Measurements from ENCODE around the gene DUS1L. TPM values are rescaled to one million over a fixed set of nuclear protein-coding genes. Genes with fewer than 3 reads are reported as not detected.

Gene DUS1L
- total RNA-seq, 4 donors from 2014 or later: 98.6 to 306 (median 132) TPM

DNA sequence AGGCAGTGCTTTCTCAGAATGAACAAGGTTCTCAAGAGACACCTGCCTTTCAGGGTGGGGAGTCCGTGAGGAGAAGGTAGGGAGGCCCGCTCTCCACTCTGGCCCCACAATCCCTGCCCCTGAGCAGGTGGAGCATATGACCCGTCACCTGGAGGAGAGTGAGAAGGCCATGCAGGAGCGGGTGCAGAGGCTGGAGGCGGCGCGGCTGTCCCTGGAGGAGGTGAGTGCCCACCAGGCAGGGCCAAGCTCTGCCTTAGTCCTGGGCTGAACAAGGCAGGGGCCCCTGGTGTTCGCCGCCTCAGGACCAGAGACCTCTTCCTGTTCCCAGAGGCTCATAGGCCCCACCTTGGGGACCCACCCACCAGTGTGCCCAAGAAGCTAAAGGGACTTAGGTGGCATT is 36.6 kb downstream of the DUS1L start:
- intact Hi-C loops (cut with DNase I; ENCODE audit: low total_unique reads): no loop called here

DNA sequence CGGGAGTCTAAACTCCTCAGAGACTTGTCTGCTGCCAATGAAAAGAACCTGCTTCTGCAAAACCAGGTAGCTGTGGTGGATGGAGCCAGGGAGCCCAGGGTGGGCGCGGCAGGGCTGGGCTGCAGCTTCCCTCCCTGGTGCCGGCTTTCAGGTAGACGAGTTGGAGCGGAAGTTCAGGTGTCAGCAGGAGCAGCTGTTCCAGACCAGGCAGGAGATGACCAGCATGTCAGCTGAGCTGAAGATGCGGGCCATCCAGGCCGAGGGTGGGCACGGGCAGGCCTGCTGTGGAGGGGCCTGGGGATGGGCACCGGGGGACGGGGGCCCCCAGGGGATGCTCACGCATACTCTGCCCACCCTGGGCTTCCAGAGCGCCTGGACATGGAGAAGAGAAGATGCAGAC is 37.4 kb downstream of the DUS1L start:
- H3K4me1 ChIP-seq: peaks cover 10 to 36% (median 26%) of the 10 kb centered on the region in 4 donors
- in situ Hi-C loops (cut with MboI; ENCODE audit: low pct_ligation_motif_present in 1 of 4, low pct_unique_long_range_greater_than_20kb in 1 of 4, low sequenced_read_pairs in 3 of 4) (loop anchor here in 3 of 4 donors (5.0 to 25.0 kb wide), 2 partner anchors 129 to 134 kb away; no protein-coding TSS in a partner anchor), intact Hi-C loops (cut with DNase I; ENCODE audit: low total_unique reads) (no loop called here)
- no peaks in the 10 kb centered on the region for H3K9me3 ChIP-seq
- no peak overlapping the region for H3K4me3 ChIP-seq
- 97% methylated on average over 13 of the region's 13 CpGs; no CpG with 5 or more reads in 1 of the 2 donors for WGBS, 2 donors (ENCODE audit: low coverage in 1 of 2)
- no peak for DNase-seq
- no peaks in the 10 kb centered on the region for H3K36me3 ChIP-seq
- TF ChIP-seq EP300 (IDR thresholded peaks at IDR 0.05; ENCODE audit: low read depth): no peak
- TF ChIP-seq, protein P1, sequence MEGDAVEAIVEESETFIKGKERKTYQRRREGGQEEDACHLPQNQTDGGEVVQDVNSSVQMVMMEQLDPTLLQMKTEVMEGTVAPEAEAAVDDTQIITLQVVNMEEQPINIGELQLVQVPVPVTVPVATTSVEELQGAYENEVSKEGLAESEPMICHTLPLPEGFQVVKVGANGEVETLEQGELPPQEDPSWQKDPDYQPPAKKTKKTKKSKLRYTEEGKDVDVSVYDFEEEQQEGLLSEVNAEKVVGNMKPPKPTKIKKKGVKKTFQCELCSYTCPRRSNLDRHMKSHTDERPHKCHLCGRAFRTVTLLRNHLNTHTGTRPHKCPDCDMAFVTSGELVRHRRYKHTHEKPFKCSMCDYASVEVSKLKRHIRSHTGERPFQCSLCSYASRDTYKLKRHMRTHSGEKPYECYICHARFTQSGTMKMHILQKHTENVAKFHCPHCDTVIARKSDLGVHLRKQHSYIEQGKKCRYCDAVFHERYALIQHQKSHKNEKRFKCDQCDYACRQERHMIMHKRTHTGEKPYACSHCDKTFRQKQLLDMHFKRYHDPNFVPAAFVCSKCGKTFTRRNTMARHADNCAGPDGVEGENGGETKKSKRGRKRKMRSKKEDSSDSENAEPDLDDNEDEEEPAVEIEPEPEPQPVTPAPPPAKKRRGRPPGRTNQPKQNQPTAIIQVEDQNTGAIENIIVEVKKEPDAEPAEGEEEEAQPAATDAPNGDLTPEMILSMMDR (IDR thresholded peaks at IDR 0.05): no peak
- no peak for TF ChIP-seq POLR2A (IDR thresholded peaks at IDR 0.05)
- TF ChIP-seq POLR2AphosphoS5 (IDR thresholded peaks at IDR 0.05): no peak
- H3K27ac ChIP-seq: no peak overlapping the region
- H3K27me3 ChIP-seq: peaks cover 9% of the 10 kb centered on the region

More for the DNA sequence above, 36.6 kb downstream of the DUS1L start:
- Histone ChIP-seq H3K9me3 (no peaks in the 10 kb centered on the region), H3K36me3 (no peaks in the 10 kb centered on the region), H3K27ac (no peak overlapping the region), H3K4me1 (peaks cover 6 to 30% (median 22%) of the 10 kb centered on the region in 4 donors), H3K27me3 (peaks cover 9% of the 10 kb centered on the region), H3K4me3 (no peak overlapping the region)
- DNase-seq: no peak
- in situ Hi-C loops (cut with MboI; ENCODE audit: low pct_ligation_motif_present in 1 of 4, low pct_unique_long_range_greater_than_20kb in 1 of 4, low sequenced_read_pairs in 3 of 4): loop anchor here in 3 of 4 donors (5.0 to 25.0 kb wide), 2 partner anchors 128 to 133 kb away; no protein-coding TSS in a partner anchor
- TF ChIP-seq POLR2AphosphoS5 (IDR thresholded peaks at IDR 0.05) (no peak), EP300 (IDR thresholded peaks at IDR 0.05; ENCODE audit: low read depth) (no peak), POLR2A (IDR thresholded peaks at IDR 0.05) (no peak)
- TF ChIP-seq, protein P1 (IDR thresholded peaks at IDR 0.05): no peak
- 98% methylated on average over 9 of the region's 9 CpGs; no CpG with 5 or more reads in 1 of the 2 donors for whole genome bisulfite sequencing, 2 donors (ENCODE audit: low coverage in 1 of 2)

DNA sequence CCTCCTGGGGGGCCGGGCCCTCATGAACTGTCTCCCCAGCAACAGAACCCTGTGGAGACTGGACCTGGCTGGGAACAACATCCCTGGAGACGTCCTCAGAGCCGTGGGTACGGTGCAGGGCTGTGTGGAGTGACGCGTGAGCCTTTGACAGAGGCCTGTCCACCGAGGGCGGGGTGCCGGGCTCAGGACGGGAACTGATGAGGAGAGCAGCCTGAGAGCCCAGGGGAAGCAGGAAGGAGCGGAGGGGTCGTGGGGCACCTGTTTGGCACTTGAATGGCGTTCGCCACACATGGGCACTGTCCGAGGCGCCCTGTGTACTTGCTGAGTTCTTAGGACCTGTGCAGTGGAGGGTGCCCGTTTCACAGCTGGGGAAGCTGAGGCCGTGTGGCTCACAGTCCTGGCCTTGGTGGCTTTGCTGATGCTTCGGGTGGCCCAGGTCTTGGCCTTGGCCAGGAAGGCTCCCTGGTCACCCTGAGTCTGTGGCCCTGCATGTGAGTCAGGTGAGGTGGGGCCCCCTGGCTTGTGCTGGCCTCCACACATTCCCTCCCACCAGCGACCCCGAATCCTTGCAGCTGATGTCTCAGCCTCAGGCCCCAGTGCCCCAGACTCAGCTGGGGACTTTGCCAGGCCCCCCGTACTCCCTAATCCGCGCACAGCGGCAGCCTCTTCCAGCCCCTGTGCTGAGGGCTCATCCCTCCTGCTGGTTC is 40.0 kb downstream of the DUS1L start:
- in situ Hi-C loops (cut with MboI; ENCODE audit: low pct_ligation_motif_present in 1 of 4, low pct_unique_long_range_greater_than_20kb in 1 of 4, low sequenced_read_pairs in 3 of 4): loop anchor here in 3 of 4 donors (5.0 to 25.0 kb wide), 2 partner anchors 132 to 137 kb away; no protein-coding TSS in a partner anchor
- H3K36me3 ChIP-seq: no peaks in the 10 kb centered on the region

DNA sequence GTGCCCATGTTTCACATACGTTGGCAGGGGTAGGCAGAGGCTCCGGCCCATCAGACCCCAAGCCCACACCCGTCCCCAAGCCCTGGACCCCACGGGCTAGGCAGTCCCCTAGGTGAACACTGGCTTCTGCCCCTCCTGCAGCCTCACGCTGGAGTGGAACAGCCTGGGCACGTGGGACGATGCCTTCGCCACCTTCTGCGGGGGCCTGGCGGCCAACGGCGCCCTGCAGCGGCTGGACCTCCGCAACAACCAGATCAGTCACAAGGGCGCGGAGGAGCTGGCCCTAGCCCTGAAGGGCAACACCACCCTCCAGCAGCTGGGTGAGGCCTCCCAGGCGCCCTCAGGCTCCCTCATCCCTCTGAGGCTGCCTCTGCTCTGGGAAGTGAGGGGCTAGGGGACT is 40.7 kb downstream of the DUS1L start:
- WGBS, 2 donors (ENCODE audit: low coverage in 1 of 2): 91% methylated on average over 15 of the region's 17 CpGs; no CpG with 5 or more reads in 1 of the 2 donors
- TF ChIP-seq, protein P1 (IDR thresholded peaks at IDR 0.05): no peak
- no peak for TF ChIP-seq POLR2AphosphoS5 (IDR thresholded peaks at IDR 0.05)
- no peak for TF ChIP-seq EP300 (IDR thresholded peaks at IDR 0.05; ENCODE audit: low read depth)
- TF ChIP-seq POLR2A (IDR thresholded peaks at IDR 0.05): no peak
- no peak overlapping the region for H3K27ac ChIP-seq
- no peak overlapping the region for H3K4me3 ChIP-seq
- intact Hi-C loops (cut with DNase I; ENCODE audit: low total_unique reads): no loop called here
- no peaks in the 10 kb centered on the region for H3K27me3 ChIP-seq
- H3K4me1 ChIP-seq: peaks cover 20 to 38% (median 30%) of the 10 kb centered on the region in 4 donors
- in situ Hi-C loops (cut with MboI; ENCODE audit: low pct_ligation_motif_present in 1 of 4, low pct_unique_long_range_greater_than_20kb in 1 of 4, low sequenced_read_pairs in 3 of 4): loop anchor here in 3 of 4 donors (5.0 to 25.0 kb wide), 2 partner anchors 132 to 137 kb away; no protein-coding TSS in a partner anchor
- DNase-seq: no peak
- no peaks in the 10 kb centered on the region for H3K9me3 ChIP-seq
- H3K36me3 ChIP-seq: no peaks in the 10 kb centered on the region

More for the DNA sequence above, 40.0 kb downstream of the DUS1L start:
- Histone ChIP-seq H3K9me3 (no peaks in the 10 kb centered on the region), H3K27ac (no peak overlapping the region), H3K27me3 (no peaks in the 10 kb centered on the region), H3K4me1 (peaks cover 23 to 41% (median 30%) of the 10 kb centered on the region in 4 donors), H3K4me3 (no peak overlapping the region)
- WGBS, 2 donors (ENCODE audit: low coverage in 1 of 2): 92% methylated on average over 25 of the region's 25 CpGs; no CpG with 5 or more reads in 1 of the 2 donors
- DNase-seq: no peak
- intact Hi-C loops (cut with DNase I; ENCODE audit: low total_unique reads): no loop called here
- TF ChIP-seq, protein P1 (IDR thresholded peaks at IDR 0.05): no peak
- TF ChIP-seq POLR2A (IDR thresholded peaks at IDR 0.05): no peak
- TF ChIP-seq POLR2AphosphoS5 (IDR thresholded peaks at IDR 0.05): no peak
- TF ChIP-seq EP300 (IDR thresholded peaks at IDR 0.05; ENCODE audit: low read depth): no peak
